ENCODE measurements around the gene PRKCE. TPM values are rescaled to one million over a fixed set of nuclear protein-coding genes. Genes with fewer than 3 reads are reported as not detected.

PRKCE gene
- total and polyA plus RNA-seq, 2 of the 8 experiments (the other 6 are each of a cell fraction or from before 2014, with no cell fraction given): 0.54 to 2.1 TPM

DNA sequence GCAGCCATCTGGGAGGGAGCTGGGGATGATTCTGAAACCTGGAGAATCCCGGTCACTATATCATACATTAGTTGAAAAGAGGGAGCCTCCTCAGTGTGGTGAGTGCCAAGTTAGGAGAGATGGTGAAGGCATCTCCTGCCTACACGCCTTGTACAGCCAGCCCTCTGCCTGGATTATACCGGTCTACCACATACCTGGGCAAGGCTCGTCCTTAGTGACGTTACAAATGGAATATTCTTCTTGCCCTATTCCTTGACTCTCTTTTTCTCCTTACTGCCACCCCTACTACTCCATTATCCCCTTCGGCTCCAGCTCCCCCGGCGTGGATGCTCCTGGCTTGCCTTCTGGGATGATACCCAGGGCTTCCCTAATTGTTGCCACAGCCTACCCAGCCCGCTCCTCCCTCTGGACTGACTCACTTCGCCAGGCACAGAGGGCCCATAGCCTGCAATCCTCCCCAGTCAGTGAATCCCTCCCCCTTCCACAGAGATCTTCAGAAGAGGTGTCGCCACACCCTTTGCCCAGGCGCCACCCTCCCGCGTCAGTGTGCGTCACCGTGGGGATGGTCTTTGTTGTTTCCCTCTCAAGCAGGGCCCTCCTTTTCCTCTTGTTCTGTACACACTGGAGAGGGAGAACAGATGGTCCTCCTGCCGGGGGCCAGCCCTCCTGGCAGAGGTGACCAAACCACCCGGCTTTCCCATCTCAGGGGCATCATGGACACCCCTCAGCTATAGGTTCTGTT lies 530.5 kb downstream of the PRKCE start:
- H2AK5ac ChIP-seq (ENCODE audit: low read depth, low read length): no peak overlapping the region
- H3K9me3 ChIP-seq (ENCODE audit: insufficient read depth in 2 of 2, low read depth in 1 of 2, low read length in 1 of 2): no peaks in the 10 kb centered on the region
- no peak overlapping the region for H3K9ac ChIP-seq (replicated peaks in 1 of 4; ENCODE audit: extremely low read depth in 1 of 4, low read depth in 3 of 4, low read length in 3 of 4)
- H2BK120ac ChIP-seq (replicated peaks; ENCODE audit: low read depth, low read length): no peak overlapping the region
- H3K56ac ChIP-seq (replicated peaks; ENCODE audit: insufficient read length, low read depth, low read length): no peak overlapping the region
- H3K4me1 ChIP-seq (replicated peaks in 1 of 4; ENCODE audit: control insufficient read depth in 3 of 4, insufficient read depth in 4 of 4, low read length in 3 of 4): no peaks in the 10 kb centered on the region
- no peak overlapping the region for H4K91ac ChIP-seq (replicated peaks; ENCODE audit: insufficient read length, low read length)
- no peak overlapping the region for H3K4ac ChIP-seq (replicated peaks; ENCODE audit: insufficient read length, low read depth, low read length)
- no peak overlapping the region for H3K14ac ChIP-seq (ENCODE audit: insufficient read length)
- H2BK15ac ChIP-seq (ENCODE audit: low read length): no peak overlapping the region
- no peaks in the 10 kb centered on the region for H3K23me2 ChIP-seq (ENCODE audit: low read depth, low read length)
- H2BK5ac ChIP-seq (ENCODE audit: low read depth, low read length): no peak overlapping the region
- no peak overlapping the region for H2BK20ac ChIP-seq (ENCODE audit: low read length)
- H4K8ac ChIP-seq (ENCODE audit: extremely low read depth, insufficient read depth, low read length): no peak overlapping the region
- no peak overlapping the region for H3K4me3 ChIP-seq (ENCODE audit: extremely low read depth in 1 of 4, insufficient read depth in 2 of 4, low read depth in 3 of 4, low read length in 4 of 4)
- no peak overlapping the region for H2AFZ ChIP-seq (ENCODE audit: low read length)
- CTCF ChIA-PET (ENCODE audit: partially characterized antibody): interaction anchor here (1.0 to 2.2 kb wide), 5 partner anchors 8 to 171 kb away, joined by 3 to 6 read pairs (median 4); no protein-coding TSS in a partner anchor
- H3K36me3 ChIP-seq (ENCODE audit: control insufficient read depth in 2 of 4, insufficient read depth in 4 of 4, low read length in 3 of 4): no peaks in the 10 kb centered on the region
- POLR2A ChIA-PET (ENCODE audit: partially characterized antibody): no interaction called here
- FAIRE-seq (no peak), DNase-seq (ENCODE audit: low read depth in 1 of 2, low spot score in 2 of 2) (no peak)
- no peaks in the 10 kb centered on the region for H4K20me1 ChIP-seq (replicated peaks in 1 of 2; ENCODE audit: control insufficient read depth in 1 of 2, insufficient read depth in 2 of 2, low read length in 2 of 2)
- H3K4me2 ChIP-seq (ENCODE audit: insufficient read depth in 1 of 2, low read depth in 2 of 2, low read length in 2 of 2): no peak overlapping the region
- H4K5ac ChIP-seq (ENCODE audit: insufficient read length, low read depth, low read length): no peak overlapping the region
- no peak overlapping the region for H3K18ac ChIP-seq (ENCODE audit: extremely low read depth, low read length)
- no peak overlapping the region for H3K27ac ChIP-seq (ENCODE audit: low read depth, low read length)
- H3K79me2 ChIP-seq (ENCODE audit: control insufficient read depth in 1 of 2, insufficient read depth in 2 of 2, low read length in 2 of 2): no peaks in the 10 kb centered on the region
- WGBS, 2 experiments (ENCODE audit: extremely low coverage in 1 of 2, insufficient coverage in 1 of 2, insufficient read length in 1 of 2, insufficient replicate concordance in 2 of 2, low coverage in 1 of 2, low lambda C conversion rate in 2 of 2, missing lambda C conversion rate in 1 of 2): 89% methylated on average over 18 of the region's 18 CpGs; no CpG with 5 or more reads in 1 of the 2 experiments
- H3K23ac ChIP-seq (ENCODE audit: insufficient read length): no peak overlapping the region
- no peaks in the 10 kb centered on the region for H3K27me3 ChIP-seq (replicated peaks in 1 of 4; ENCODE audit: control insufficient read depth in 3 of 4, extremely low read depth in 1 of 4, insufficient read depth in 3 of 4, low read length in 3 of 4)
- TF ChIP-seq ZNF274 (IDR thresholded peaks at IDR 0.05; ENCODE audit: borderline replicate concordance, extremely low read depth, low read length) (no peak), POU5F1 (IDR thresholded peaks at IDR 0.05; ENCODE audit: low read depth, low read length) (no peak), TEAD4 (IDR thresholded peaks at IDR 0.05; ENCODE audit: low read depth, low read length) (no peak), SRF (IDR thresholded peaks at IDR 0.05; ENCODE audit: low read depth, low read length) (no peak)
- no peak overlapping the region for H2BK12ac ChIP-seq (ENCODE audit: low read depth, low read length)
- H3K79me1 ChIP-seq (ENCODE audit: low read depth, low read length): no peaks in the 10 kb centered on the region
